Measurements from ENCODE around the gene TAS2R41. TPM values are rescaled to one million over a fixed set of nuclear protein-coding genes. Genes with fewer than 3 reads are reported as not detected.

The TAS2R41 gene
- total RNA-seq, 1 donor from 2014 or later, result not detected

- H3K4me1 ChIP-seq, result peaks cover 33% of the 10 kb centered on the region
- TF ChIP-seq CTCF (IDR thresholded peaks at IDR 0.05; ENCODE audit: borderline replicate concordance), result no peak
- DNase-seq, result no peak
Observed at GRCh38 chr7:143499246-143499645, 21.6 kb downstream of the TAS2R41 start.

GRCh38 chr7:143499743-143500348, 22.2 kb downstream of the TAS2R41 start:
- intact Hi-C loops (cut with micrococcal nuclease), result no loop called here

More at GRCh38 chr7:143499246-143499645, 21.6 kb downstream of the TAS2R41 start:
- intact Hi-C loops (cut with micrococcal nuclease), result no loop called here
- Histone ChIP-seq H3K4me3 (no peak overlapping the region), H3K9me3 (replicated peaks) (no peaks in the 10 kb centered on the region), H3K36me3 (no peaks in the 10 kb centered on the region), H3K27me3 (ENCODE audit: low read depth) (no peaks in the 10 kb centered on the region), H3K27ac (replicated peaks) (peak overlapping the region; percentile 86)

GRCh38 chr7:143503261-143503660, 25.6 kb downstream of the TAS2R41 start:
- DNase-seq, result no peak
- H3K27ac ChIP-seq (replicated peaks), result no peak overlapping the region
- TF ChIP-seq CTCF (IDR thresholded peaks at IDR 0.05; ENCODE audit: borderline replicate concordance), result no peak
- H3K4me3 ChIP-seq, result no peak overlapping the region
- H3K4me1 ChIP-seq, result peaks cover 28% of the 10 kb centered on the region
- intact Hi-C loops (cut with micrococcal nuclease), result no loop called here
- peaks cover 5% of the 10 kb centered on the region for H3K9me3 ChIP-seq (replicated peaks)
- H3K27me3 ChIP-seq (ENCODE audit: low read depth), result no peaks in the 10 kb centered on the region
- H3K36me3 ChIP-seq, result no peaks in the 10 kb centered on the region

More at GRCh38 chr7:143499743-143500348, 22.2 kb downstream of the TAS2R41 start:
- Histone ChIP-seq H3K4me3 (no peak overlapping the region), H3K27me3 (ENCODE audit: low read depth) (no peaks in the 10 kb centered on the region), H3K9me3 (replicated peaks) (no peaks in the 10 kb centered on the region), H3K4me1 (peaks cover 33% of the 10 kb centered on the region), H3K36me3 (no peaks in the 10 kb centered on the region), H3K27ac (replicated peaks) (peak overlapping the region; percentile 86)
- no peak for DNase-seq
- TF ChIP-seq CTCF (IDR thresholded peaks at IDR 0.05; ENCODE audit: borderline replicate concordance), result no peak

- H3K27ac ChIP-seq (replicated peaks), result no peak overlapping the region
- H3K9me3 ChIP-seq (replicated peaks), result peaks cover 5% of the 10 kb centered on the region
- intact Hi-C loops (cut with micrococcal nuclease), result no loop called here
- no peak overlapping the region for H3K4me3 ChIP-seq
- DNase-seq, result no peak
- H3K4me1 ChIP-seq, result peaks cover 17% of the 10 kb centered on the region
- no peak for TF ChIP-seq CTCF (IDR thresholded peaks at IDR 0.05; ENCODE audit: borderline replicate concordance)
- H3K27me3 ChIP-seq (ENCODE audit: low read depth), result no peaks in the 10 kb centered on the region
- H3K36me3 ChIP-seq, result no peaks in the 10 kb centered on the region
Observed at GRCh38 chr7:143504215-143504936, 26.7 kb downstream of the TAS2R41 start.

GRCh38 chr7:143504937-143505297, 27.2 kb downstream of the TAS2R41 start:
- peaks cover 5% of the 10 kb centered on the region for H3K9me3 ChIP-seq (replicated peaks)
- H3K36me3 ChIP-seq, result no peaks in the 10 kb centered on the region
- H3K4me1 ChIP-seq, result peaks cover 12% of the 10 kb centered on the region
- no peak for DNase-seq
- TF ChIP-seq CTCF (IDR thresholded peaks at IDR 0.05; ENCODE audit: borderline replicate concordance), result peak; percentile 33
- no peak overlapping the region for H3K27ac ChIP-seq (replicated peaks)
- no peak overlapping the region for H3K4me3 ChIP-seq
- intact Hi-C loops (cut with micrococcal nuclease), result no loop called here
- no peaks in the 10 kb centered on the region for H3K27me3 ChIP-seq (ENCODE audit: low read depth)

Data from left ventricle myocardium inferior (tissue), 1 donor.